ENCODE data around the gene IL22.
A peak's percentile ranks its signal among the peaks of the same experiment; 100 is the strongest.
"Not testable (repeated sequence)": the region's sequence is repeated elsewhere in the genome, so short reads cannot be mapped to it uniquely, and the experiment has no call there.

The IL22 gene

DNA sequence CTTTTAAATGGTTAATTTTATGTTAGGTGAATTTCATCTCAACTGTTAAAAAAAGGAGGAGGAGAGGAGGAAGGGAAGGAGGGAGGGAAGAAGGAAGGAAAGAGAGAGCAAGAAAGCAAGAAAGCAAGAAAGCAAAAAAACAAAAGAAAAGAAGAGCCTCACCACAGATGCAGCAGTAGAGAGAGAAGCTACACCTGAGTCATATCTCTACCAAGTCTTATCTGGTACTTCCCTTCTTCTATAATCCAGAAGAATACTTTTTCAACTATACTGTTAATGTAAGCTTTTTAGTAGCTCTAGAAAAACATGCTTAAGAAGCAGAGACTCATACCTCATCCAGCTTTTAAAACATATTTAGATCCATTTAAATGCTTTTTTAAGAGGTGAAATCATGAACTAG lies 22.2 kb downstream of the IL22 start:
- DNase-seq (ENCODE audit: low read depth in 4 of 4, low spot score in 1 of 4) = no peak

DNA sequence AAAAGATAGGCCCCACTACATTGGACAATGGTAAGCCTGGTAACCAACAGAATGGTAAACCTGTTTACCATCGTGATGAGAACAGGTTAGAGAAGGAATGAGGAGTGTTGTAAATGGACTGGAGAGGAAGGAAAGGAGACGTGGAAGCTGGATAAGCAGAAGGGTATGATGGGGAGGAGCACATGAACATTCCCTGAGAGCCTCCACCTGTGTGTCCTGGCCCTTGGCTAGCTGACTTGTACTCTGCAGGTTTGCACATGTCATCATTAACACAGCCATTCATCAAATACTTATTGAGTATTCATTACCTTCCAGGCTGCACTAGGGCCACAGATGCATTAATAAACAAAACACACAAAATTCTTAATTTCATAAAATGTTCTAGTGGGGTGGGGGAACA lies 23.4 kb downstream of the IL22 start:
- no peak for DNase-seq (ENCODE audit: low read depth in 4 of 4, low spot score in 1 of 4)

DNA sequence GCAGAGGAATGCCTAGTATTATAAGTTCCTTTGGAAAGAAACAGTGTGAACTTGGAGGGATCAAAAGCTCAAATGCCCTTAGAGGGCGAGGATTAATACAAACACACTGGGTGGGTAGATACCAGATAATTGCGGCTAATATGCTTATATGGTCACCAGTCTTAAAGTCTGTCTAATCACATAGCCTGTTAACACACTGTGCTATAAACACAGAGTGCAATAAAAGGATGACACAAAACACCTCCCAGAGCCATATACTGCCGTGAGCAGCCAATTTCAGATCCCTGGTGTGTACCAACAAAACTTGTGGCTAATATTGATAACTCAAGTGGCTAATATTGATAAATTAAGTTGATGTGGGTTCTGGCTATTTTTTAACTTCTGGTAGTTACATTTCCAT lies 26.0 kb downstream of the IL22 start:
- DNase-seq (ENCODE audit: low read depth in 4 of 4, low spot score in 1 of 4) = no peak

DNA sequence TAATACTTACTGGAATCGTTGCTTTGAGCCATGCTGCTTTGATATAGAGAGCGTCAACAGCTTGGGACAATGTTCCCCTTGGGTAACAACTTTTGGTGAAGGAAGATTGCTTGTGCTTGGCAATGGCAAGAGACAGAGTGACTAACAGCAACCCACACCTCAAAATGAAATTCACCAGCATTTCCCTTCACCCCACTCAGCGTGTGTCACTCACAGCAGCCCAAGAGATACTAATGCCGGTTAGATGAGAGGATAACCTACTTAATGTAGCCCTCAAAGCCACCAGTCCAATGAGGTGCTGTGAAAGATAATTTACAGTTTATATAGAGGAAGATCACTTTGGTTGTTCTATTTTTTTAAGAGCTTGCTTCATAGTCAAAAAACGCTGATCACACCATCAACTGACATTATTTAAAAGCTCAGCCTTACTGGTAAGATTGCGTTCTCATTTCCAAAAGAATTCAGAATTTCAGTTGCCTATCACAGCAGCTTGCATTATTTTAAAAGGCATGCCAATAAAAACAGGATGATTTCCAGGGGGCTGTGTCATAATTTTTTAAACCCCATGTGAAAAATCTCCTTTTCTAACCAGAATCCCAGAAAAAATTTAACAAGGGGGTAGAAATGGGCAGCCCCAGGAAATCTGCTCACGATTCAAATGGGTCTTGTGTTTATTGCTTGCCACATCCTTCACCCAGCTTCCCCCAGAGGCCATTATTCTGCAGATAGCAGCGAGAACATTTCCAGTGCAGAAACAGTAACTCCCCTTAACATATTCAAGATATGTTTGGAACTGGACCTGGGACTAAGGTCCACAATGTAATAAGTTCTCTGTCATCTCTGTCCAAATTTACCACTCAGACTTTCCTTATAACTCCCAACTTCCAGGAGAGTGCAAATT lies 27.6 kb downstream of the IL22 start, which contains the start of gene IL26:
IL26 (minus strand) TSS at position 235 of the 901 bp plus-strand sequence; CDS start at position 181, 54 bp downstream.
- DNase-seq (ENCODE audit: low read depth in 4 of 4, low spot score in 1 of 4) = no peak

DNA sequence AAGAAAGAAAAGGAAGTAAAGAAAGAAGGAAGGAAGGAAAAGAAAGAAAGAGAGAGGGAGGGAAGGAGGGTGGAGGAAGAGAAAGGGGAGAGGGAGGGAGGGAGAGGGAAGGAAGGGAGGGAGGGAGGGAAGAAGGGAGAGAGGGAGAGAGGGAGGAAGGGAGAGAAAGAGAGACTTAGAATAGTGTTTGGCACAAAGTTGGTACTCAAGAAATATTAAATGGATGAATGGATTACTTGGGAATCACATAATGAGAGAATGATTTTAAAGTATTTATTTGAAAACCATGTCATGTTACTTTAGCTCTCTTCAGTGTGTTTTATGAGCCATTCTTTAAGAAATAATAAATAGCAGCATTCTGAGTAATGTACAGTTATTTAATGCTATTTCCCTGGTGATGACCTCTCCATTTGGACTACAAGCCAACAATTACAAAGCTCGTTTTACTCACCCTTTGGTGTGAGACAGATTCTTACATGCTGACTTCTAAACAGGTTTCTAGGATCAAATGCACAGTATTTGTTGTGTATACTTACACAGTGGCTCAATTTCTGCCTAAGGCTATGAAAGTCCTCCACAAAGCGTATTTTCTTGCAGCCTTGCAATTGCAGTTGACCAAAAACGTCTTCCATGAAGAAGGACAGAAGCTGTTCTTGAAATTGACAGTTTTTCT lies 28.7 kb downstream of the IL22 start:
- DNase-seq (ENCODE audit: low read depth in 4 of 4, low spot score in 1 of 4) = no peak

DNA sequence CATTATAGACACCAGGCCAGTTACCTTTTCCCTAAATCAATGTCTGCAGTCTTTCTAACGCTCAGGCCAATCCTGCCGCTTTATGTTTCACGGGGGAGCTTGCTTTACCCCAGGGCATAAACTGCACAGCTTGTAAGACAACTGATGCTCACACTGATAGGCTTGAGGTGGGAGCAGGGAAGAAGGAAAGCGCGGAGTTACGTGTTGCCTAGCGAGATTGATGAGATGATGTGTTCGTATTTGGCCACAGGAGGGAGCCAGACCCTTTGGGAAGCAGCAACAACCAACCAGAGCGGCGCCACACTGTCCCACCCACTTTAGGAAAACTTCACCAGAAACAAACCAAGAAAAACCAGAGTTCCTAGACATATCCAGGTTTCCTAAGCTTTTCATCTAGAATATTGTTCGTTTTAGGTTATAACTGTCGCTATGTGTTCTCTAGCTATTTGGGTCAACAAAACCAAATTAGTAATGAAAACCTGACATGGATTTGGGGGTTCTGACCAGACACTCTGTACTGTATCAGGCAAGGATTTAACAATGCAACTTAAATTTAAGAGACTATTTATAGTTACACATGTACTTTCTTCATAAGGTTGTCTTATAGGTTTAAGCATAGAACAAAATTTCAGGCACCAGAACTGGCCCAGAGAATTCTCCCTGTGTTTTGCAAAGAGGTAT lies 30.2 kb downstream of the IL22 start:
- peak; percentile 44 to 57 (median 53) for DNase-seq (ENCODE audit: low read depth in 4 of 4, low spot score in 1 of 4)

DNA sequence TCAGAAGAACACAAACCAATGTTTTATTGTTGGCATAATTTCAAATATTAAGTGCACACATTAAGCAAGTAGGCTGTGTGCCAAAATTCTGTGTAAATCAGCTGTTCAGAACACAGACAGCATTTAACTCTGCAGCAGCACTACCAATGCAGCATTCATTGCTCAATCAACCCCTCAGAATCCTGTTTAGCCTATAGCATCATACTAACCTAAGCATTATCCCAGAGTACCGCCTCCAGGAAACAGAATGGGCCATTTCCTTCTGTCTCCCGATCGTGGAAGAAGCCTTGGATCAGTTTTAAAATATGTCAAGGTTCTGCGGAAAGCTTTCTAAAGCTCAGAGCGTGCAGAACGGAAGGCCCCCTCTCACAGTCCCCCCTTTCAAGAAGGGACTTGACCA lies 31.1 kb downstream of the IL22 start:
- DNase-seq (ENCODE audit: low read depth in 4 of 4, low spot score in 1 of 4) = no peak

DNA sequence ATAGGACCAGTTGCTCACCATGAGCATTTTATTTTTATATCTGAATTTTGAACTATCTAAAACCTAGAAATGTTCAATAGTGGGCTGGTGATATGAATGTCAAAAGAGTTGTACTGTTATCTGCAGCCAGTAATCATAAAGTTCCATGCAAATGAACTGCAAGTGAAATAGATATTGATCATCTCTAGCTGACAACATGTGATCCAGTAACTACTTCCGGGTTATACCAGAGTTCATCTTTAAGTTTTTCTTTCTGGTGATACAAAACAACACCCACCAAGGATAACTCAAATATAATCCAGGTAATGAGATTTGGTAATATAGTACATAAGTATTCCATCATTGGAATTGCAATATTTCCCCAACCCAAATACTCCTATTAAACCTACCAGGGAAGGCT lies 31.9 kb downstream of the IL22 start:
- no peak for DNase-seq (ENCODE audit: low read depth in 4 of 4, low spot score in 1 of 4)

DNA sequence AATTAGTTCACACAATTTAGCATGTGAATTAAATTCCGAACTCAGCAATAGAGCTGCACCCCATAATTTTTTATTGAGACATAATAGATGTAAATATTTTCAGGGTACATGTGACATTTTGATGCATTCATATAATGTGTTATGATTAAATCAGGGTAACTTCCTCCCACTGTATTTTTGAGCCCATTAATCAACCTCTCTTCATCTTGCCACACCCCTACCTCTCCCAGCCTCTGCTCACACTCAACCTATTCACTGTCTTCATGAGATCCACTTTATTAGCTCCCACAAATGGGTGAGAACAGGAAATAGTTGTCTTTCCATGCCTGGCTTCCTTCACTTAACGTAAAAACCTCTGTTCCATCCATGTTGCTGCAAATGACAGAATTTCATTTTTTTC lies 42.5 kb downstream of the IL22 start:
- DNase-seq (ENCODE audit: low read depth in 4 of 4, low spot score in 1 of 4) = no peak

DNA sequence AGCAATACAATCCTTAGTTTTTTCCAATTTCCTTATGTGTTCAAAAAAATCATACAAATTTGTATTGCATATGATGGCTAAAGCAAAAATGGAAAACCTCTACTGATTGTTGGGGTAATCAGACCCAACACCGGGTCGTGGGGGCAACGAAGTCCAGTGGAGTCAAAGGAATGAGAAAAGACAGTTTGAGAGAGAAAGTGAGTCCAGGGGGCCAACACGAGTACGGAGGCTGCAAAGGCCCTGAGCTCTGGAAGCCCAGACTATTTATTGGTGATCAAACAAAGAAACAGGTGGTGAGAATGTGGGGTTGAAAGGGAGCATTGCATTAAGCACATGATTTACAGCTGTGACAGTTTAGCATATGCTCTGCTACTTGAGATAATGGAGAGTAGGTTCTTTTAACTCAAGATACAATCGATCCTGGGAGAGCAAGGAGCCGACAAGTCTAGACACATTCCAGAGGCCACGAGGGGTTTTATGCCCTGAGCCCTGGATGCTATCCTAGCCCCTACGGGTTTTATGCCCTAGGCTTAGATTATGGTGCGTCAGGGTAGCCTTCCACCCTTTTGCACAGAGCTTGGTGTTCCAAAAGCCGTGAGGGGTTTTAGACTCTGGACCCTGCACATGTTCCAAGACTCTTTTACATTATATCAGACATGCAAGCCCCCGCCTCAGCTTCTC lies 44.2 kb downstream of the IL22 start:
- not testable (repeated sequence) for DNase-seq (ENCODE audit: low read depth in 4 of 4, low spot score in 1 of 4)

DNA sequence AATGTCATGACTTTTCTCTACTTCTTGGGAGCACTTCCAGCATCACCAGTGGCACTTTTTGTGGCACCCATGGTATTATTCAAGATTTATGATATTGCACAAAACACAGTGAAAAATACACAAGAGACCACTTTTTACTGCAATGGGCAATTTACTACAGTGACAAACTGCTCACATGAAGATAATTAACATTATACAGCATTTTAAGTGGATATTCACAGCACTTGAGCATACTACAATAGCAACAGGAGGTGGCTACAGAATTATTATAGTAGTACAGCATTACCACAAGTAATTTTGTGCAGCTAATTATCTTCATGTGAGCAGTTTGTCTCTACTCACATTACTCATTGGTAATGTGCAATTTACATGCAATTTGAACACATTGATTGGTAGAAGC lies 46.1 kb downstream of the IL22 start:
- DNase-seq (ENCODE audit: low read depth in 4 of 4, low spot score in 1 of 4) = no peak

DNA sequence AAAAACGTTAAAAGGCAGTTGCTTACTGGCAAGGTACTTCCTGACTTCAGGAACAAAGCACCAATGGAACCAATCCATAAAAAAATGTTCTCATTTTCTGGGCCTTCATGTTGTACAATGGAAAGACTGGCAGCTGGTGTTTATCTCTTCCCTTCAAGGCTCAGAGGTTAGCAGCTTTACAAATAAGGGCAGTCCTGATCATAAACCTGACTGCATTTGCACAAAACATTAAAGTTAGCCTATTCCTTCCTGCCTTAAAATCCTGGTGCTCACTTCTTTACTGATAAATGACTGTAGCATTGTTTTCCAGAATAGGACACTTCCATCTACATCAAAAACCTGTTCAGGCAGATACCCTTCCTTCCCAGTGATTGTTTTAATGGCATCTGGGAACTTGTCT lies 47.0 kb downstream of the IL22 start:
- DNase-seq (ENCODE audit: low read depth in 4 of 4, low spot score in 1 of 4) = no peak

DNA sequence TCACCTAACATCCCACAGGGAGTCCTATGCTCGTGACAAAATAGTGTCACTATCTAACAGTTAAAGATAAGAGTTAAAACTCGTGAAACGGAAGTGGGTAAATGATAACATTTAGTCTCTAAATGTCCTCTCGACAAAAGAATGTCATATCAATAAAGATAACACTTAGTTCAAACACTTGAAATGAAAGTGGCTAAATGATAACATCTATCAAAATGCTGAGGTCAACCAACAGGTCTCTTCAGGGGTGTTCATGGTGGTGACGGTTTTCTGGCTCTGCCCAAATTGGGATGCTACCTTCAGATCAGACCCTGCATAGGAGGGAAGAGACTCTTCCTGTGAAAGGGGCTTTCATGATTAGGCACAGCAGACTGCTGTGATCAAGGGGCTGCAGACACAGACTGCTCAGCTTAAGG lies 49.9 kb downstream of the IL22 start:
- DNase-seq (ENCODE audit: low read depth in 4 of 4, low spot score in 1 of 4) = no peak

DNA sequence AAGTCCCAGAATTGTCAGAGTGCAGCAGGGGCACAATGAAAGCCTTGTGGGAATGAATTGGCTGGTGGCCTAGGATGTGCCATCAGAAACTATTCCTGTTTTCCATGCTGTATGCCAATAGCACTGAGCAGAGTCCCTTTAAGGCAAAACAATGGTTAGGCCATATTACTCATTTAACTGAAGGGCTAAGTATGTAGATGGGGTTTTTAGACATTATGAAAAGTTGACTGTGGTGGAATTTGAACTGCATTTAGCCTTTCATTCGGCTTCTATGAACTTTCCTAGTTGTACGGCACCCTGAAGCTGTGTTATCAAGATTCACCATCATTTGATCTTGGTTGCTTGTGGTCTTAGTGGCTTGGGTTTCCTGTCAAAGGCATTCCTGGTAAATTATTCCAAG lies 52.5 kb downstream of the IL22 start:
- DNase-seq (ENCODE audit: low read depth in 4 of 4, low spot score in 1 of 4) = no peak

DNA sequence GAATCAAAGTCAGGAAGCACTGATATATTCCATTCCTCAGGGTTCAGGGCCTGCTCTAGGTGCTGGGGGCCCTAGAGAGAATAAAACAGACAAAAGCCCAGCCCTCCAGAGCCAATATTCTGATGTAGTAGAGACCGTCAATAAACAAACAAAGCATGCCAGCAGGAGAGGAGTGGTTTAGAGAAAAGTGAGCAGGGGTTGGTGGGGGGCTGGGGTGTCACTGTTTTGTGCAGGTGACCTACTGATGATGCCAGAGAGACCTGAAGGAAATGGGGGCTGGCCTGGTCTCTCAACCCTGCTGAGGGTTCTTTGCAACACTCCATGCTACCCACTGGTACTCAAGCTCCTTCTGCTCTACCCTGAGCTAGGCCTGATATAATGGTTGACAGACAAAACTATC lies 54.3 kb downstream of the IL22 start:
- no peak for DNase-seq (ENCODE audit: low read depth in 4 of 4, low spot score in 1 of 4)

DNA sequence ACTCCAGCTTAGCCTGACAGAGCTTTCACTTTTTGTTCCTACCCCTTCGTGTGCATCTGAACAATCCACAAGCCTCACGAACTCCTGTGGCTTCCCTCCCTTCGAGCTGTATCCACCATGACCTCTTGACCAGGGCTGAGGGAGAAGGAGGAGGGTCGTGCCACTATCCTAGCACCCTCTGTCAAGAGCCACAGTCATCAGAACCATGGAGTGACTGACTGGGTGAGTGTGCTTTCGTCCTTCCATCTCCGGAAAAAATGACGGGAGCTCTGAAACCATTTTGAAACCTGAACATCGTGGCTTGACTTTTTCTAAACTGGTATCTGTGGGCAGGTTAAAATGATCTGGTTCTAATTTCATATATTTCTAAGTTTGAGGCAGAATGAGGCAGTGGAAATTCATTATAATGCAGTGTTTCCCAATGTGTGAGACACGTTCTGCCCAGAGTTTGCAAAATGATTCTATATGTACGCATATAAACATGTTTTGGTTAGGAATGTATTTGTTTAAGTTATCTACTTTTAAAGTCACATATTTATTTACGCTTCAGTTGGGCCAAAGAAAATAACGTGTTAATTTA lies 54.8 kb downstream of the IL22 start:
- no peak for DNase-seq (ENCODE audit: low read depth in 4 of 4, low spot score in 1 of 4)
